Uterine smooth muscle cell (primary cell): Measurements from ENCODE around the gene AFF2. TPM values are rescaled to one million over a fixed set of nuclear protein-coding genes. Genes with fewer than 3 reads are reported as not detected.

ENCODE experiments used
- total RNA-seq: library from RNA; depleted of rRNA; stranded (reverse); fragments of >200 nt; gene quantifications from 2 replicates; pipeline ENCODE4 v1.2.3, GENCODE V29; 2014

AFF2 gene
- 0.22 and 0.37 TPM in 2 replicates for total RNA-seq

GRCh38 chrX:148500423-148501385 lies at the start of gene AFF2:
AFF2 (plus strand) TSS chrX:148500617; CDS start chrX:148501098, 481 bp downstream.

